IMR-90 (cell line): ENCODE measurements around the gene ADGRD2. TPM values are rescaled to one million over a fixed set of nuclear protein-coding genes. Genes with fewer than 3 reads are reported as not detected.

ENCODE experiments used
- ATAC-seq: fragments of 200-7000 bp; cut with Tn5 transposase; 2 replicates; pipeline ENCODE4 v1.9.1; 2020; ENCODE audit warnings: low read depth, mild to moderate bottlenecking, moderate library complexity
- BruUV-seq: library from RNA; stranded (reverse); fragments of 400-500 nt; replicated peaks from 2 replicates; lab custom pipeline; 2021; lab: Mats Ljungman, UMichigan
- CTCF ChIA-PET: fragments of 300-600 bp; formaldehyde crosslinking; extraction: SDS; loops from one replicate; lab custom pipeline; 2021; ENCODE audit warnings: antibody characterized with exemption; lab: Yijun Ruan, JAX
- POLR2A ChIA-PET: fragments of 300-600 bp; sonication (Branson Sonifier 250); formaldehyde crosslinking; loops from one replicate; lab custom pipeline; 2022; ENCODE audit warnings: antibody characterized with exemption; ENCODE audit not compliant: unreplicated experiment; lab: Charles Lee
- DNase-seq: peaks from one replicate; pipeline ENCODE4 v3.0.0; 2013
- H2AFZ ChIP-seq: replicated peaks from 2 replicates; pipeline ENCODE3; 2013; ENCODE audit warnings: low read length, mild to moderate bottlenecking; ENCODE audit not compliant: poor library complexity
- H2AK5ac ChIP-seq: 2 replicates; pipeline ENCODE4 v1.6.1; 2013; ENCODE audit warnings: low read depth, low read length, inconsistent platforms
- H2AK9ac ChIP-seq: replicated peaks from 2 replicates; pipeline ENCODE3; 2013; ENCODE audit warnings: mild to moderate bottlenecking, low read depth, low read length, moderate library complexity; ENCODE audit not compliant: poor library complexity
- H2BK120ac ChIP-seq: 2 replicates; pipeline ENCODE4 v1.6.1; 2013; ENCODE audit warnings: low read depth, low read length, inconsistent platforms
- H2BK15ac ChIP-seq: 3 replicates; pipeline ENCODE4 v1.6.1; 2013; ENCODE audit warnings: low read depth, low read length, inconsistent platforms
- H2BK20ac ChIP-seq: 2 replicates; pipeline ENCODE4 v1.6.1; 2013; ENCODE audit warnings: low read depth, mild to moderate bottlenecking, inconsistent platforms, low read length, moderate library complexity
- H2BK5ac ChIP-seq: 2 replicates; pipeline ENCODE4 v1.6.1; 2013; ENCODE audit warnings: mild to moderate bottlenecking, low read depth, low read length, inconsistent platforms; ENCODE audit not compliant: poor library complexity, severe bottlenecking
- H3K14ac ChIP-seq: replicated peaks from 2 replicates; pipeline ENCODE4 v1.6.1; 2013; ENCODE audit warnings: low read depth, low read length, inconsistent platforms
- H3K18ac ChIP-seq: 2 replicates; pipeline ENCODE4 v1.6.1; 2013; ENCODE audit warnings: low read depth, low read length, control low read depth
- H3K23ac ChIP-seq: 2 replicates; pipeline ENCODE4 v1.6.1; 2013; ENCODE audit warnings: low read depth, low read length, inconsistent platforms
- H3K27ac ChIP-seq: 2 replicates; pipeline ENCODE4 v1.5.1; 2013; ENCODE audit warnings: mild to moderate bottlenecking, control low read depth, low read length; ENCODE audit not compliant: insufficient read depth
- H3K27me3 ChIP-seq: 2 replicates; pipeline ENCODE4 v1.6.1; 2013; ENCODE audit warnings: low read length; ENCODE audit not compliant: control insufficient read depth, insufficient read depth
- H3K36me3 ChIP-seq: 2 replicates; pipeline ENCODE4 v1.6.1; 2013; ENCODE audit warnings: low read length, mixed read lengths; ENCODE audit not compliant: control insufficient read depth, insufficient read depth
- H3K4ac ChIP-seq: 2 replicates; pipeline ENCODE4 v1.6.1; 2013; ENCODE audit warnings: low read depth, low read length, inconsistent platforms
- H3K4me1 ChIP-seq: 2 replicates; pipeline ENCODE4 v1.6.1; 2013; ENCODE audit warnings: low read length, mixed read lengths; ENCODE audit not compliant: control insufficient read depth, insufficient read depth
- H3K4me2 ChIP-seq: 2 replicates; pipeline ENCODE4 v1.6.1; 2013; ENCODE audit warnings: low read depth, mild to moderate bottlenecking, control low read depth, low read length, moderate library complexity
- H3K4me3 ChIP-seq: 2 replicates; pipeline ENCODE4 v1.5.1; 2013; ENCODE audit warnings: low read depth, mild to moderate bottlenecking, control low read depth, low read length, moderate library complexity; ENCODE audit not compliant: insufficient read depth
- H3K56ac ChIP-seq: 2 replicates; pipeline ENCODE4 v1.6.1; 2013; ENCODE audit warnings: low read length, inconsistent platforms; ENCODE audit not compliant: insufficient read depth; ENCODE audit errors: extremely low read depth
- H3K79me1 ChIP-seq, 2 experiments: 2 replicates each; pipeline ENCODE4 v1.6.1; 2013; ENCODE audit warnings: low read length in 2 of 2, inconsistent platforms in 1 of 2, low read depth in 1 of 2
- H3K9ac ChIP-seq: 2 replicates; pipeline ENCODE4 v1.6.1; 2013; ENCODE audit warnings: low read depth, low read length, control low read depth
- H3K9me1 ChIP-seq: 2 replicates; pipeline ENCODE4 v1.6.1; 2013; ENCODE audit warnings: low read length, inconsistent platforms; ENCODE audit not compliant: insufficient read depth
- H3K9me3 ChIP-seq: 2 replicates; pipeline ENCODE4 v1.6.1; 2013; ENCODE audit warnings: low read length; ENCODE audit not compliant: control insufficient read depth, insufficient read depth
- H4K20me1 ChIP-seq: 2 replicates; pipeline ENCODE4 v1.6.1; 2013; ENCODE audit warnings: low read length, inconsistent platforms; ENCODE audit not compliant: insufficient read depth
- H4K5ac ChIP-seq: 2 replicates; pipeline ENCODE4 v1.6.1; 2013; ENCODE audit warnings: mild to moderate bottlenecking, low read depth, low read length, control low read depth
- H4K8ac ChIP-seq, 2 experiments: 2 replicates each; pipeline ENCODE4 v1.6.1; 2013; ENCODE audit warnings: low read depth in 2 of 2, low read length in 2 of 2, control low read depth in 1 of 2, inconsistent platforms in 1 of 2
- H4K91ac ChIP-seq: 2 replicates; pipeline ENCODE4 v1.6.1; 2013; ENCODE audit warnings: low read depth, low read length, inconsistent platforms; ENCODE audit not compliant: insufficient read depth
- BHLHE40 ChIP-seq: fragments of 150-350 bp; IDR thresholded peaks from 2 replicates; pipeline ENCODE4 v1.6.1; 2016; ENCODE audit warnings: mild to moderate bottlenecking, low read depth, low read length
- CEBPB ChIP-seq: IDR thresholded peaks from 2 replicates; pipeline ENCODE4 v1.6.1; 2012; ENCODE audit warnings: low read depth, low read length, improper control_type of control experiment
- CHD1 ChIP-seq: IDR thresholded peaks from 2 replicates; pipeline ENCODE4 v1.6.1; 2012; ENCODE audit warnings: low read depth, low read length, improper control_type of control experiment
- CTCF ChIP-seq: conservative IDR thresholded peaks from 2 replicates; pipeline ENCODE4 v1.5.1; 2012; ENCODE audit warnings: mild to moderate bottlenecking, low read depth, low read length, improper control_type of control experiment
- ELK1 ChIP-seq: fragments of 150-350 bp; IDR thresholded peaks from 2 replicates; pipeline ENCODE4 v1.6.1; 2016; ENCODE audit warnings: low read depth, mild to moderate bottlenecking, low read length, moderate library complexity, borderline replicate concordance
- FOS ChIP-seq: fragments of 150-350 bp; IDR thresholded peaks from 2 replicates; pipeline ENCODE4 v1.6.1; 2016; ENCODE audit warnings: low read depth, low read length
- MAFK ChIP-seq: IDR thresholded peaks from 2 replicates; pipeline ENCODE4 v1.6.1; 2012; ENCODE audit warnings: low read depth, low read length, improper control_type of control experiment
- POLR2A ChIP-seq: IDR thresholded peaks from 2 replicates; pipeline ENCODE4 v1.6.1; 2012; ENCODE audit warnings: mild to moderate bottlenecking, low read depth, low read length
- RAD21 ChIP-seq: IDR thresholded peaks from 2 replicates; pipeline ENCODE4 v1.6.1; 2012; ENCODE audit warnings: low read length, improper control_type of control experiment
- RCOR1 ChIP-seq: IDR thresholded peaks from 2 replicates; pipeline ENCODE4 v1.6.1; 2012; ENCODE audit warnings: mild to moderate bottlenecking, low read length, improper control_type of control experiment; ENCODE audit not compliant: insufficient replicate concordance
- WGBS, 2 experiments: methylation state at CpG; one replicate each; pipeline versions ENCODE4 v1.1.5 to v1.1.7; 2013; ENCODE audit warnings: missing lambda C conversion rate in 2 of 2; ENCODE audit not compliant: insufficient read length in 1 of 2; ENCODE audit errors: extremely low coverage in 2 of 2; 5-methylcytosine and 5-hydroxymethylcytosine counted together
- dilution Hi-C: fragments of 300-500 bp; cut with HindIII; formaldehyde crosslinking; loops from one replicate; pipeline ENCODE4 v1.14.3; 2018; ENCODE audit warnings: low sequenced_read_pairs; ENCODE audit not compliant: unreplicated experiment
- in situ Hi-C: fragments of 300-500 bp; cut with MboI; formaldehyde crosslinking; loops from 3 replicates; pipeline ENCODE4 v1.14.3; 2019; ENCODE audit warnings: low sequenced_read_pairs, inconsistent platforms, mixed read lengths
- intact Hi-C: fragments of 100-400 bp; cut with micrococcal nuclease; formaldehyde crosslinking; loops from 2 replicates; pipeline ENCODE4 v1.10.0; 2022
- polyA plus RNA-seq, 3 experiments: library from polyadenylated mRNA; depleted of rRNA; stranded (reverse); fragments of >200 nt; gene quantifications; 2 replicates each; pipeline ENCODE4 v1.2.3, GENCODE V29; 2012; ENCODE audit warnings: low replicate concordance in 1 of 3
- total RNA-seq: library from RNA; depleted of rRNA; stranded (reverse); fragments of >200 nt; gene quantifications from 2 replicates; pipeline ENCODE4 v1.2.3, GENCODE V29; 2012

ADGRD2 gene
- total and polyA plus RNA-seq, 2 of the 4 experiments (the other 2 are of a cell fraction): not detected

- no peak overlapping the region for H2BK15ac ChIP-seq
- DNase-seq (no peak), ATAC-seq (no peak)
- TF ChIP-seq CEBPB (no peak), RAD21 (no peak), BHLHE40 (no peak), CTCF (no peak), FOS (no peak), MAFK (no peak), RCOR1 (no peak), ELK1 (no peak), POLR2A (no peak), CHD1 (no peak)
- no peak overlapping the region for H3K23ac ChIP-seq
- no peak overlapping the region for H2AFZ ChIP-seq
- H3K79me1 ChIP-seq: no peaks in the 10 kb centered on the region
- no peak overlapping the region for H3K56ac ChIP-seq
- H4K20me1 ChIP-seq: no peaks in the 10 kb centered on the region
- no peak overlapping the region for H2AK9ac ChIP-seq
- H2BK5ac ChIP-seq: no peak overlapping the region
- dilution Hi-C loops (no loop called here), intact Hi-C loops (no loop called here), in situ Hi-C loops (no loop called here)
- no peak overlapping the region for H4K91ac ChIP-seq
- no peaks in the 10 kb centered on the region for H3K4me1 ChIP-seq
- no peaks in the 10 kb centered on the region for H3K9me1 ChIP-seq
- CTCF ChIA-PET: interaction anchor here (0.6 kb wide), 1 partner anchor 66 kb away, joined by 5 read pairs; no protein-coding TSS in a partner anchor
- POLR2A ChIA-PET: no interaction called here
- H4K8ac ChIP-seq: no peak overlapping the region
- H3K18ac ChIP-seq: no peak overlapping the region
- no peak overlapping the region for H3K4me2 ChIP-seq
- H4K5ac ChIP-seq: no peak overlapping the region
- H3K14ac ChIP-seq: no peak overlapping the region
- BruUV-seq: no TSS peak
- no peaks in the 10 kb centered on the region for H3K9me3 ChIP-seq
- no CpG with 5 or more reads among the region's 4 CpGs for WGBS, 2 experiments
- H2BK120ac ChIP-seq: no peak overlapping the region
- H3K27ac ChIP-seq: no peak overlapping the region
- H3K4me3 ChIP-seq: no peak overlapping the region
- no peak overlapping the region for H2BK20ac ChIP-seq
- no peak overlapping the region for H2AK5ac ChIP-seq
- H3K36me3 ChIP-seq: no peaks in the 10 kb centered on the region
- no peak overlapping the region for H3K4ac ChIP-seq
- H3K27me3 ChIP-seq: peaks cover 76% of the 10 kb centered on the region
- no peak overlapping the region for H3K9ac ChIP-seq
Observed at GRCh38 chr9:124474151-124474550, 23.9 kb downstream of the ADGRD2 start.
